Smooth muscle cell of the brain vasculature (primary cell): ENCODE measurements around the gene EPS8L2.
"Not testable (repeated sequence)": the region's sequence is repeated elsewhere in the genome, so short reads cannot be mapped to it uniquely, and the experiment has no call there.

Source experiments
- DNase-seq: peaks from one replicate; pipeline ENCODE4 v3.0.0-alpha.2; 2012; ENCODE audit warnings: low read depth, low spot score

EPS8L2 gene

DNA sequence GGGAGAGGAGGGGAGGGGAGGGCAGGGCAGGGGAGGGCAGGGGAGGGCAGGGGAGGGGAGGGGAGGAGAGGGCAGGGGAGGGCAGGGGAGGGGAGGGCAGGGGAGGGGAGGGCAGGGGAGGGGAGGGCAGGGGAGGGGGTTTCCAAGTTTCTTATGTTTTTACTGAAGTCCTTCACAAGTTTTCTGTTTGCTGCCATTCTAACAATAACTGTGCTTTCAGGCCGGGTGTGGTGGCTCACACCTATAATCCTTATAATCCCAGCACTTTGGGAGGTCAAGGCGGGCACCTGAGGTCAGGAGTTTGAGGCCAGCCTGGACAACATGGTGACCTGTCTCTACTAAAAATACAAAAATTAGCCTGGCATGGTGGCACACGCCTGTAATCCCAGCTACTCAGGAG, 15.8 kb upstream of the EPS8L2 start:
- DNase-seq: not testable (repeated sequence)

DNA sequence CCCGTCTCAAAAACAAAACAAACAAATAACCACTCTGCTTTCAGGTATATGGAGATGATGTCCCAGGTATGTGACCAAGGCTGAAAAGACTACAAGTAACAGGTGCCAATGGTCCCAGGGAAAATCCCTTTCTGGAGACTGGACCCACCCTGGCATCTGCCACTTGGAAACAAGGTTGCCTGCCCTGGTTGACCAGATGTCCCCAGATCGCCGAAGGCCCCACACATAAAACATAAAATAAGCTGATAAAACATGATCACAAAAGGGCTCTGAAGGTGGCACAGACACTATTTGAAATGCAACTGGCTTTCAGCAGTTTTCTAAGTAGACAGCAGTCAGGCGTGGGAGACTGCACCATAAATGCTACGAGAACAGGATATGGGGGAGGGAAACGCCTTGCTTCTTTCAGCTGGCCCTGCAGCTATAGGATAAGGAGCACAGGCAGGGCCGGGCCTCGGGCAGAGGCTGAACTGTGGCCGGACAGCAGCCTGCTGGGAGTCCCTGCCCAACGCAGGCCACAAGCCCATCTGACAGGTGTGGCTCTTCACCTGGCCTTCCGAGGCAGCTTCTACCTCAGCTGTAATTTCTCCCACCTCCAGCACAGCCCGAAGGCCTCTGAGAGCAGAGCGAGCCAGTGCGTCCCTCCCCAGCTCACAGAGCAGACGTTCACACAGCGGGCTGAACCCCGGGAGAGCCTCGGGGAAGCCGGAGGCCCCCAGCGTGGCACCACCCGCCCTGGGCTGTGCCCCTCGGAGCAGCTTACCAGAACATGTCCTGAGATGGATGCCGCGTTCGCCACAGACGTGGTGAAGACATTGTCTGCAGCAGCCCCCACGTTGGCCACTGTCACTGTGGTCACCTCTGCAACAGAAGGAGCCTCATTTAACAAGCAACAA, 15.0 kb upstream of the EPS8L2 start:
- DNase-seq: no peak

DNA sequence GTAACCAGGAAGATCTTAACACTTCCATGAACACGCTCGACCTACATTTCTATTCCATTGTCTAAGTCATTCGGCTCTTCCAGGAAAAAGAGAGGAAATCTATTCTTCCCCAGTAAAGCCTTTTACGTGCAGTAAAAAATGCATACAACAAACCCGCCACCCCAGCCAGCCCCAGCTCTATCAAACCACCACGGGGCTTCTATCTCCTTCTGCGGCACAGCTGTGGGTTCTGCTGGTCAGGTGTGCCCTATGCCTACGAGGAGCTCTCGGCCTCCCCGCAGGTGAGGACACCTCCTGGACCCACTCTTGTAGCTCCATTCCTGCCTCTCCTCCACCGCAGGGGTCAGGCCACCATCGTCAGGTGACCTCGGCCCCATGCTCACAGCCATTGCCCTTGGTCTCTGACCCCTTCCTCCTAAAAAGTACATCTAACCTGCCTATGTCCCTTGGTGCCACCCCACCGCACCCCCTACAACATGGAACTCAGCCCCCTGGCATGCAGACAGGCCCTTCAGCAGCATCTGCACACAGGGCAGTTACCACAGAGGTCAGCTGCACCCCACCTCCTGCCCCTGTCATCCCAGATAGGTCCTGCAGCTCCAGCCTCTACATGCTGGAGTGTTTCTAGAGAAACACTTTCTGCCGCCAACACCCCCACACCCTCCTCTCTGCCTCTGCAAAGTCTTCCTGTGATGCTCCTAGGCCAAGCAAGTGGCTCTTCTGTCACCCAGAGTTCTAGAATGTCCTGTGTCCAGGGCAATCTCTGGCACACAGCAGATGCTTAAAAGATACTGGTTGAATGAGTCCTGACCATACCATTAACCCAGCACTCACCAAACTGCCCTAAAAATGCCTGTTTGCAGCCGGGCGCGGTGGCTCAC, 14.1 kb upstream of the EPS8L2 start:
- no peak for DNase-seq

DNA sequence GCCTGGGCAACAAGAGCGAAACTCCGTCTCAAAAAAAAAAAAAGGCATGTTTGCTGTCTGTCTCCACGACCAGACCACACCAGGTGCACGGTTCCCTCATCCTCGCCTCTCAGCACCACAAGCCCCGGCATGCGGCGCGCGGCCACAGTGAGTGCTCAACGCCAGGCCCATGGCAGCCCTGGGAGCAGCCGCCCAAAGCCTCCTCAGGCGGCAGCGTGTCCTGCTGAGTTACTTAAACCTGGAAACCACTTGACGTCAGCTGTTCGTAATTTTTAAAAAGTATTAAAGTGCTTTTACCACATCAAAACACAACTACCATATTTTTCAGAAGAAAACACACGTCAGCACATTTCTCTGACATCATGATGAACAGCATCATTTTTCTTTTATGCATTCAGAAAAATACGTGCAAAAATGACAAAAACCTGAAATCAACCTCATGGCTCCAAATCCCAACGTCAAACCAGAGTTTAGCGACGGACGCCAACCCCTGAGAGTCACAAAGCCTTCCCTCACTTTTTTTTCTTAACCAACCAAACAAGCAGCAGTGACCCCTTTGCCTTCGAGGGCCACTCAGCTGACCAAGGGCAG, 13.1 kb upstream of the EPS8L2 start:
- no peak for DNase-seq

DNA sequence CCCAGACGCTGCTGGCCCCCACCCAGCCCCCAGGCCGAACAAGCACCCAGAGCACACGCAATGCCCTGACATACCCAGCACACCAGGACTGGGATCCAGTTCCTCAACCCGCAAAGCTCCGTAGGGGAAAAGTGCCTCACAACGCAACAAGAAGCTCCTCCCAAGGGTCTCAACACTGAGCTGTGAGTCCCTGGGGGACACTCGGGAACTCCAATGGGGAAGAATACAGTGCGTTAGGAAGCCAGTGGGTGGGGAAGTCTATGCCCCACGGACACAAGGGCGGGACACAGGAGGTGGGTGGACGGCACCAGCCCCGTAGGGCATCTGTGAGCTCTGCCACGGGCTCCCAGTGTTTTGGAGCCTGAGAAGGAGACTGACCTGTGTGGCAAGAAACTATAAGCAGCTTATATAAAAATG, 12.6 kb upstream of the EPS8L2 start:
- DNase-seq: no peak

DNA sequence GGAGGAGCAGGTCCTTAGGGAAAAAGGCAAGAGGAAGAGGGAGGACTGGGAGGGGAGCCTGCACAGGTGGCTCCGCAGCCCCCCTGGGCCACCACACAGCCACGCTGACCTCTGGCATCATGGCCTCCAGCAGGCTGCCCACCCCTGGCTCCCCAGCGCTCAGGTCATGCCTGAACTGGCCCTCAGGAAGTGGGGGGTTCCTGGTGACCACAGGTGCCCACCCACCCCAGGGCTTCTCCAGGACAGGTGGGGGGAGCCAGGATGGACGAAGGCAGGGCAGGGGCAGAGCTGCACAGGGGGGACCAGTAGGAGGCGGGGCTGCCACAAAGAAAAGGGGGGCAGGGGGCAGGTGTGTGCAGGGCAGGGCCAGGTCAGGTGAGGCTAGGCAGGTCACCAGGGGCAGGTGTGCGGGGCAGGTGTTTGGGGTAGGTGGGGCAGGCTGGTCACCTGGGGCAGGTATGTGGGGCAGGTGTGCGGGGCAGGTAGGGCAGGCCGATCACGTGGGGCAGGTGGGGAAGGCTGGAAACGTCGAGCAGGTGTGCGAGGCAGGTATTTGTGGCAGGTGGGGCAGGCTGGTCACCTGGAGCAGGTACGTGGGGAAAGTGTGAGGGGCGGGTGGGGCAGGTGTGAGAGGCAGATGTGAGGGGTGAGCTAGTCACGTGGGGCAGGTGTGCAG, 12.0 kb upstream of the EPS8L2 start:
- DNase-seq: no peak

DNA sequence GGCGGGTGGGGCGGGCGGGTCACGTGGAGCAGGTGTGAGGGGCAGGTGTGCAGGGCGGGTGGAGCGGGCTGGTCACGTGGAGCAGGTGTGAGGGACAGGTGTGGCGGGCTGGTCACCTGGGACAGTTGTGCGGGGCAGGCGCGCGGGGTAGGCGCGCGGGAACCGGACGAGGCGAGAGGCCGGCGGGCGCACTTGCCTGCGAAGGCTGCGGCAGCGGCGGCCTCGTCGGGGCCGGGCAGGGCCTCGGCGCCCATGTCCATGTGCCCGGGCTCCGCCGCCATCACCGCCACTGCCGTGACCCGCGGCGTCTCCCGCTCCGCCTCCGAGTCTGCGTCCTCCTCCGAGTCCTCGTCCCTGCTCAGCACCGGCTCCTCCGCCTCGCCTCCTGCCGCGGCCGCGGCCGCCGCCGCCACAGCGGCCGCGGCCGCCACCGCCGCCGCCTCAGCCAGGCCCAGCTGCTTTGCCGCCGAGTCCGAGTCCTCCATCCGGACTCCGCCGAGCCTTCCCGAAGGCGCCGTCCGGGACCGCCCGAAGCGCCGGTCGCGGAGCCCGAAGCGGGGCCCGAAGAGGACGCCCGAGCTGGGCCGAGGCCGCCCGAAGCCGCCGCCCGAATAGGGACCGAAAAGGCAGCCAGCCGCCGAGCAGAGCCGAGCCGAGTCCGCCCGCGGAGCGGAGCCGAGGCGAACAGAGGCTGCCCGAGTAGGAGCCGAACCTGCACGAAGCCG, 11.3 kb upstream of the EPS8L2 start, which contains the start of gene DEAF1:
Gene DEAF1 (minus strand): TSS at position 660 of the 725 bp plus-strand sequence. CDS start 175 bp downstream, at position 485.
- DNase-seq: peak; percentile 97

DNA sequence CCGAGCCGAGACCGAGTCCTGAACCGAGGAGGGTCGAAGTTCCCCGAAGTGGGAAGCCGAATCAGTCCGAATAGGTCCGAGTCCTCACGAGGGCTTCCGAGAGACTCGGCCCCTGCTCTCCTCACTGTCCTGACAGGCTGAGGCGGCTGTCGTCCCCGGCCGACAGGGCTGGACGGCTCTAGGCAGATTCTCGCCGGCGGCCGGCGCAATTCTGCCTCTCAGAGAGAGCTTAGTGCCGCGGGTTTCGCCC, 10.8 kb upstream of the EPS8L2 start:
- no peak for DNase-seq

DNA sequence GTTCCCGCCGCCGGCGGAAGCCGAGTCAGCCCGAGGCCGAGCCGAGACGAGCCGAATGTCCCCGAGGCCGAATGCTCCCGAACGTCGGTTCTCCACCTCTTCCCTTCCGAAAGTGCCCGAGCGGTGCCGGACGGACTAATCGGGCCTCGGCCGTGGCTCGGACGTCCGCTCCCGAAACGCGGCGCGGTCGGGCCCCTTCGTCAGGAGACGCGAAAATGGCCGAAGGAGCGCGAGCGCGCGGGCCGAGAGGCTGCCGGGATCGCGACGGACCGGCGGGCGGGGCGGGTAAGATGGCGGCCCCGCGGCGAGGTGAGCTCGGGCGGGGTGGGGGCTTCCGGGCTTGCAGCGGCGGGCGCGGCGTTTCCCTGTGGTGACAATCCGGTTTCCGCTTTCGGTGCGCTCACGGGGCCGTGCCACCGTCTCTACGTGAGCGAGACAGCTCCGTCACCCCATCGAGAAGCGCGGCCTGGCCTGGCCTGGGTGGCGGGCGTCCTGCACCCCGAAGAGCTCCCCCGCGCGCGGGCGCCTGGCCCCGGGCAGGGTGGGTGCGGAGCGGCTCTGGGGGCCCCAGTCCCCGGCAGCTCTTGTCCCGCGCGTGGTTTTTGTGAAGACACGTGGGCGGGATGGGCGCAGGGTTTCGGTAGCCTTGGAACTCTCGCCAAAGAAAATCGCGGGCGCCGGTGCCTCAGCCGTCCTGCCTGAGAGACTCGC, 10.3 kb upstream of the EPS8L2 start, which contains the start of gene TMEM80:
Gene TMEM80 (plus strand): TSS at position 279 of the 711 bp plus-strand sequence. CDS start 12 bp downstream, at position 291.
- DNase-seq: peak; percentile 97

DNA sequence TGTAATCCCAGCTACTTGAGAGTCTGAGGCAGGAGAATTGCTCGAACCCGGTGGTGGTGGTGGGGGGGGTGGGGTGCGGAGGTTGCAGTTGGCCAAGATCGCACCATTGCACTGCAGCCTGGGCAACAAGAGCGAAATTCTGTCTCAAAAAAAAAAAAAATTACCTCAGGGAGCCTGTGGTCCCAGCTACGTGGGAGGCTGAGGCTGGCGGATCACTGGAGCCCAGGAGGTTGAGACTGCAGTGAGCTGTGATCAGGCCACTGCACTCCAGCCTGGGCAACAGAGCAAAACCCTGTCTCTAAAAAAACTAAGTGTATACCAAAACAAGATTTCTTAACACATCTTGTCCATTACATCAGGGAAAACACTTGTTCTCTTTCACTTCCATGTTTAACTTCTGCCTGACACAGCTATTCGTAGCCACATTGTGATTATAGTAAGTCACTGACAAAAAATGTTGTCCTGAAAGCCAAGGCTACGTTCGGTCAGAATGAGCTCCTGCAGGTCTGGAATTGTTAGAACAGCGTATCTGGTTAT, 9.0 kb upstream of the EPS8L2 start:
- DNase-seq: no peak

DNA sequence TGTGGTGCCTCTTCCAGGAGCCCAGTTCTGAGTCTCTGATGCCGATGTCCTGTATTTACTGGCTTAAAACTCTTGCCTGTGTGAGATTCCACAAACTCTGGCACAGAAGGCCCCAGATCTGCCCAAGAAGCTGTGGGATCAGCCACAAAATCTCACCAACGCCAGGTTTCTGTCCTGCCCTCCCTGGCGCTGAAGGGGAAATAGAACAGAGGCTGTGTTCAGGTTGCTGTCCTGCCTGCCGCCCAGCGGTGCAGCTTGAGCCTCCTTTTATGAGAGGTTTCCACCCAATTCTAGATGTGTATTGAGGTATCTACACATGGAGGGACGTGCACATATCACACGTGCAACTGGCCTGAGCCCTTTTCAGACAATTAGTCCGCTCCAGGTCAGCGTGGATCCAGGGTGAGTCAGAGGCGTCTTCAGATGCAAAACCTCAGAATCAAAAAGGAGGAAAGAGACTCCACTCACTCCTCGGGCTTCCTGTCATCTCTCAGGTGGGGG, 8.2 kb upstream of the EPS8L2 start:
- DNase-seq: no peak

DNA sequence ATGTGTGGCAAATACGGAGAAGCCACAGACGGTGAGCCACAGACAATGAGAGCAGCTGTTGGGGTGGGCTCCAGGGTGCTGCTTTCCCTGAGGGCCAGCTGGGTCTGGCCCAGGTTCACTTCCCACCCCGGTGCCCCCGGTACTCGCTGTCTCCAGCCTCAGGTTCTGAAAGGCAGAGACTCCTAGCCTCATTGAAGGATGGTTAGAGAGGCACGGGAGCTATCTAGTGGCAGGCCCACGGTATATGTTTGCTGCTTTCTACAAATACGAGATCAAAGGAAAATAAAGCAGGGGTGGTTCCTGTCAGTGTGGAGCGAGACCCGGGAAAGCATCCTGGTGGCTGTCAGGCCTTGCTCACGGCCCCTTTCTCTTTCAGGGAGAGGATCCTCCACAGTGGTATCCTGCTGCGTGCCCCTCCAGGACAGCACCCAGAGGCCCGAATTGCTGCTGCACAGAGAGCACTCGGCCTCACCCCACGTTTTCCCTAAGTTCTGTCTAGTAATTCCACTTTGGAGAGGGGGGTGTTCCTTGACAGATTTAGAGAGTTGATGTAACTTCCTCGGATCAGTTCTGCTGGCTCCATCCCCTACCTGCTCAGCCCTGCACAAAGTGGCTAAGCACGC, 7.4 kb upstream of the EPS8L2 start:
- DNase-seq: no peak

DNA sequence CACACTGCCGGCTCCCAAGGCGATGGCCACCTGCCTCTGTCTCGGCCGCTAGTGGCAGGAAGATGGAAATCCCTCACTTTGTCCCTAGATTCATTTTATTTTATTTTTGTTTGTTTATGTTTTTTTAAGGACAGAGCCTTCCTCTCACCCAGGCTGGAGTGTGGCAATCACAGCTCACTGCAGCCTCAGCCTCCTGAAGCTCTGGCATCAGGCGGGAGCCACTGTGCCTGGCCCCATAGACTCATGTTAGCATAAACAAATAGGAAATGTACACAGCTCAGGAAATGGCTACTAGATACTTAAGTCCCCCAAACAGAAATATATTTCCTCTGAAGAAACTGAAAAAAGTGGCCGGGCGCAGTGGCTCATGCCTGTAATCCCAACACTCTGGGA, 6.9 kb upstream of the EPS8L2 start:
- DNase-seq: no peak

DNA sequence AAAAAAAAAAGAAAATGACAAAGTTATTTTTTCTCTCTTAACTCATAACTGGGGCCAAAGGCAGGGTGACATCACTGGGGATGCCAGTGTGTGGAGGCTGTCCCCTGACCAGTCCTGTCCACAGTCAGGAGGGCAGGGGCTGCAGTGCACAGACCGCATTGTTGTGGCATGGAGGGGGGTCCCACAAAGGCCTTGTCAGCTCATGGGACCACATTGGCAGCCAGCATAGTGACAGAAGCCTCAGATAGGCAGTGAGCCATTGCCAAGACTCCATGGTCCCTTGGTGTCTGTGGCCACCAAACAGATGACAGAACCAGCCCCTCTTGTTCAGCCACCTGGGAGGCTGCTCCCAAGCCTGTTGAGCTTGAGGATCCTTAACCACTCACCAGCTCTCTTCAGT, 6.3 kb upstream of the EPS8L2 start:
- DNase-seq: no peak

DNA sequence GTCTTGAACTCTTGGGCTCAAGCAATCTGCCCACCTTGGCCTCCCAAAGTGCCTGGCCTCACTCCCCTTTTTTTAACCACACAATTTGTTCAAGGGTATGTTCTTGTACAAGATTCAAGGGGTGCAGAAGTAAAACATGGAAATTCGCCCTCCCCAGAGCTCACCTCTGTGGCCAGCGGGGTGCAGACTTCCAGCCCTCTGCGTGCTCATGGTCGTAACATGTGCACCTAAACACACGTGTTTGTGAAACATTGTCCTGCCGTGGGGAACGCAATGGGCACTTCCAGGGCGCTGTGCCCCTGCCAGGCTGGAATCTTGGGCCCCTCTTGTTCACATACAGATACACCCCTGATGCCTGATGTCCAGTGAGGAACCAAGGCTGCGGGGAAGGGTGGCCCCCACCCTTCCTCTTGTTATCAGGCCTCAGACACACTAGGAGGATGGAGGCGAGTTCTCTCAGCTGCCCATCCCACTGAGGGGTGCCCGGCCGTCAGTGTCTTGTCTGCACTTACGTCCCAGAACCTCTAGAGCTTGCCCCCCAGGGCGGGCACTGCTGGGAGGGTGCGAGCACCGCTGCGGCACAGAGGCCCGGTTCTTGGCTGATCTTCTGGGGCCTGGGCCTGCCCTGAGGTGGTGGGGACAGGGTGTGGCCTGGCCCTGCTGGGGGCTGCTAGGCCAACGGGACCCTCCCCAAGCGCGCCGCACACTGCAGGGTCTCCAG, 4.1 kb upstream of the EPS8L2 start:
- no peak for DNase-seq

DNA sequence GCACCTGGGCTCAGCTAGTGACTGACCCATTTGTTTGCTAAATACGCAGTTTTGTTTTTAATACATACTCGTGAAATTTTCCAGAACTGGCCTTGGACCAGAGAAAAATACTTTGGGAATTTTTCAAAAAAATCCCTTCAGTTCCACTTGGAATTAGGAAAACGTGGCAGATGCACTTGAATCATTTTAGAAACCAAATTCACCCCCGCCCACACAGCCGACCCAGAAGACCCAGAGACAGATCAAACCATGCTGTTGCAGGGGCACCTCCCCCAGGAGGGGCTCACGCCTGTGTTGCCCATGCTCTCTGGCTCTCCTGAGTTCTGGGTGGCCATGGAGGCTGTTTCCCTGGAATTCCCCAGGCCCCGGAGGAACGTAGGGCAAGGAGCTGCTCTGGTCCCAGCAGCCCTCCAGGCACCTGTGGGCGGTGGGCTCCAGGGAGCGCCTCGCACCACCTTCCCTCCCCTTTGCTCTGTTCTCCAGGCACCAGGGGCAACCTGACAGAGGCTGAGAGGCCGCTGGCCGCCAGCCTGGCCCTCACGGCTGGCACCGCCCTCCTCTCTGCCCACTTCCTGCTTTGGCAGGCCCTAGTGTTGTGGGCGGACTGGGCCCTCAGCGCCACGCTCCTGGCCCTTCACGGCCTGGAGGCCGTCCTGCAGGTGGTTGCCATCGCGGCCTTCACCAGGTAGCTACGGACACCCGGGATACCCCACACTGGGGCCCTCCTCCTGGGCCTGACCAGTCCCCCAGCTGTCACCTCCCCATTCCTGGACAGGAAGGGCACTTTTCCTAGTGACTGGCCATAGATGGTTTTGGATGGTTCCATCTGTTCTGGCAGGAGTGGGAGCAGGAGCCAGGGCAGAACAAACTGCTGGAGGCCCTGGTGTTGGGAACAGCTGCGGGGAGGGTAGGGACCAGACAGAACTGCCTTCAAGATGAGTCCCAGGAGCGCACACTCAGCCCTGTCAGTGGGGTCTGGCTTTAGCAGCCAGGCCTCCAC, 3.3 kb upstream of the EPS8L2 start:
- no peak for DNase-seq

DNA sequence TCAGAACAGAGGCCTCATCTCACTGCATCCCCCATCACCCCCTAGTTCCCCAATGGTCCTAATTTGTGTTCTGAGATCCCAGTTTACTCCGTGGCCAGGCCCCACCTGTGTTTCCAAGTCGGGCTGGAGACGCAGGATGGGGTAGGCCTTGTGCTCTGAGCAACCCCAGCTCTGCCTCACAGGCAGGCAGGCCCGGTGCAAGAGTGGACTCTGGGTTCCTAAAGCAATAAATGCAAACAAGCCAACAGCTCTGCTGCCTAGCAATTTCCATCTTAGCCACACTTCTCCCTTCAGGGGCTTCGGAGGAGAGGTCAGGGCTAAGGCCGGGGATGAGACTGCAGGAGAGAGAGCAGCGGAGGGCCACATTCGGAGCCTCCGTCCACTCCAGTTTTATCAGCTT, 2.5 kb upstream of the EPS8L2 start:
- DNase-seq: no peak
